Stimulated activated CD8-positive, alpha-beta memory T cell treated with anti-CD3 and anti-CD28 coated beads, Interleukin-7, amount 100 ng/mL, for 4 hours (primary cell): Measurements from ENCODE around the gene ENPP7.
A peak's percentile ranks its signal among the peaks of the same experiment; 100 is the strongest.

ENCODE experiments used
- DNase-seq, 2 donors: peaks; one replicate each; pipeline ENCODE4 v3.0.0-alpha.2; 2020; ENCODE audit warnings: low read depth in 2 of 2

ENPP7 gene

DNA sequence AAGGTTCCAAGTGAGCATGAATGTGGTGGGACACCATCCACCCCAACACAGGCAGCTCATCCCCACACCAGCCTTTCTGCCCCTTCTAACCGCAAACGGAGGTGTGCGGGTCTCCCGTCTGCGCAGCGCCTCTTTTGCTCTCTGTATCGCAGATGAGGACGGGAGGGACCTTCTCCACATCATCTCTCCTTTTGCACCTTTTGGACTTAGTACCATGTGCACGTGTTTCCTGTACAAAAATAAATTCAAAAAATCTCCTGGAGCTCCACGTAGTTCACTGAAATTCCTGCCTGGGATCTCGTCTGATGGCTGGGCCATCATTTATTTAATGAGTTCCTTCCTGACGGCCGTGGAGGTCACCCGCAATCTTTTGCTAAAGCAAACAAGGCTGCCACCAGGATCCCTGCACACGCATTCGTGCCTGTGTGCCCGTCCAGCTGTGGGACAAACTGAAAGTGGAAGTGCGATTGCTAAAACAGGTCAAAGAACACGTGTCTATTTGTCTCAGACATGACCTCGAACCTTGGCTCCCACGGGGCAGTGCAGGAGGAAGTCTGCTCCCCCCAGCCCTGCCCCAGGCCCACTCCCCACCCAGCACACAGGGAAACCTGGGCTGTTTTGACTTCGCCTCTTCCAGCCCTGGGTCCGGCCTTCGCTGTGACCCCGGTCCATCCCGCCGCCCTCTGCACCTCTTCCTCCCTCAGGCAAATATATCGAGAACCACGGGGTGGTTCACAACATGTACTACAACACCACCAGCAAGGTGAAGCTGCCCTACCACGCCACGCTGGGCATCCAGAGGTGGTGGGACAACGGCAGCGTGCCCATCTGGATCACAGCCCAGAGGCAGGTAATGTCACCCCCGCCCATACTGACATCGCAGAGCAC lies 2.3 kb downstream of the ENPP7 start:
- no peak for DNase-seq

DNA sequence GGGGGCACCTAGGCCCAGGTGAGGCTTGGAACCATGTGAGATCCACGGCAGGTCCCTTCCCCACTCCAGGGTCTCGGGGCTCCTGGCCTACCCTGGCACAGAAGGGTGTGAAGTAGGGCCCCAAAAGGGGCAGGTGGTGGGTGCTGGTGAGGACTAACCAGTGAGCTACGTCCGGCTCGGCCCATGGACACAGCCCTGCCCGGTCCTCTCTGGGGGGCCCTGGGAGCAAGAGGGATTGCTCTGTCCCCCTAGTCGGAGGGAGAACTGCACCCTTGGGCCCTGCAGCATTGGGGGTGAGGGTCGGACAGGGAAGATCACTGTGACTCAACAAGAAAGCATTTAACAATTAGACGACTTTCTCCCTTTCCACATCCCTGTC lies 2.9 kb downstream of the ENPP7 start:
- no peak for DNase-seq

DNA sequence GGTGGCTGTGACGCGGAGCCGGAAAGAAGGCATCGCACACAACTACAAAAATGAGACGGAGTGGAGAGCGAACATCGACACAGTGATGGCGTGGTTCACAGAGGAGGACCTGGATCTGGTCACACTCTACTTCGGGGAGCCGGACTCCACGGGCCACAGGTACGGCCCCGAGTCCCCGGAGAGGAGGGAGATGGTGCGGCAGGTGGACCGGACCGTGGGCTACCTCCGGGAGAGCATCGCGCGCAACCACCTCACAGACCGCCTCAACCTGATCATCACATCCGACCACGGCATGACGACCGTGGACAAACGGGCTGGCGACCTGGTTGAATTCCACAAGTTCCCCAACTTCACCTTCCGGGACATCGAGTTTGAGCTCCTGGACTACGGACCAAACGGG lies 4.4 kb downstream of the ENPP7 start:
- no peak for DNase-seq

- no peak for DNase-seq
These were observed 6.5 kb downstream of the ENPP7 start for GRCh38 chr17:79737046-79737921.

DNA sequence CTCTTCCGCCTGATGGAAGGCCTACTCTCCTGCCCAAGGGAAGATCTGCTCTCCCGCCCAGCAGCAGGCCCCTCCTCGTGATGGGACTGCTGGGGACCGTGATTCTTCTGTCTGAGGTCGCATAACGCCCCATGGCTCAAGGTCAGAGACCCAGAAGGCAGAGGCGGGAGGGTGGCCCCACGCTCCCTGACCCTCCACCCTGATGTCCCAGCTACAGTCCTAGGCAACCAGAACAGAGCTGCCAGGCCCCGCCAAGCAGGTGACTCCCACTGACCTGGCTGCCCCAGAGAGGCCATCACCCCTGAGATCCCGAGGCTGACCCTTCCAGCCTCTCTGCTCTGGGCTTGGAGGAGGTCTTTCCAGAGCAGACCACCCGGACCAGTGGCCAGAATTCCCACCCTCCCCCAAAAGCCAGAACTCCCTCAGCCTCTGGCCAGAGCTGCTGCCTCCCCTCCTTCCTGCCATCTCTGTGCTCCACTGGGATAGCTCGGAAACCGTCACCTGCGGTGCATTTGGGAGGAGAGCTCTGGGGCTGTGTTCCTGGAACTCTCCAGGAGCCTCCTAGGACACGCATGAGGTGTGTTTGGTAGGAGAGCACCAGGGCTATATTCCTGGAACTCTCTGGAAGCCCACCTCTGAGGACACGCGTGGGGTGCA lies 7.3 kb downstream of the ENPP7 start:
- DNase-seq: no peak

DNA sequence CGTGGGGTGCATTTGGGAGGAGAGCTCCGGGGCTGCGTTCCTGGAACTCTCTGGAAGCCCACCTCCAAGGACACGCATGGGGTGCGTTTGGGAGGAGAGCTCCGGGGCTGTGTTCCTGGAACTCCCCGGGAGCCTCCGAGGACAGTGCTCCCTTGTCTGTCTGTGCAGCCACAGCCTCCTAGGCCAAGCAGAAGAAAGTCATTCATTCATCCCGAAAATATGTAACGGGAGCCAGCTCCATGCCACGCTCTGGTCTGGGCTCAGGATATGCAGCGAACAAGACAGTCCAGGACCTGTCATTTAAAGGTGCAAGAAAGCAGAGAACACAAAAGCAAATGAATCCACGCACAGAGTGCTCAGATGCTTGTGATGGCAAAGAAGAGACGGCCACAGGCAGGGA lies 7.9 kb downstream of the ENPP7 start:
- DNase-seq: no peak

DNA sequence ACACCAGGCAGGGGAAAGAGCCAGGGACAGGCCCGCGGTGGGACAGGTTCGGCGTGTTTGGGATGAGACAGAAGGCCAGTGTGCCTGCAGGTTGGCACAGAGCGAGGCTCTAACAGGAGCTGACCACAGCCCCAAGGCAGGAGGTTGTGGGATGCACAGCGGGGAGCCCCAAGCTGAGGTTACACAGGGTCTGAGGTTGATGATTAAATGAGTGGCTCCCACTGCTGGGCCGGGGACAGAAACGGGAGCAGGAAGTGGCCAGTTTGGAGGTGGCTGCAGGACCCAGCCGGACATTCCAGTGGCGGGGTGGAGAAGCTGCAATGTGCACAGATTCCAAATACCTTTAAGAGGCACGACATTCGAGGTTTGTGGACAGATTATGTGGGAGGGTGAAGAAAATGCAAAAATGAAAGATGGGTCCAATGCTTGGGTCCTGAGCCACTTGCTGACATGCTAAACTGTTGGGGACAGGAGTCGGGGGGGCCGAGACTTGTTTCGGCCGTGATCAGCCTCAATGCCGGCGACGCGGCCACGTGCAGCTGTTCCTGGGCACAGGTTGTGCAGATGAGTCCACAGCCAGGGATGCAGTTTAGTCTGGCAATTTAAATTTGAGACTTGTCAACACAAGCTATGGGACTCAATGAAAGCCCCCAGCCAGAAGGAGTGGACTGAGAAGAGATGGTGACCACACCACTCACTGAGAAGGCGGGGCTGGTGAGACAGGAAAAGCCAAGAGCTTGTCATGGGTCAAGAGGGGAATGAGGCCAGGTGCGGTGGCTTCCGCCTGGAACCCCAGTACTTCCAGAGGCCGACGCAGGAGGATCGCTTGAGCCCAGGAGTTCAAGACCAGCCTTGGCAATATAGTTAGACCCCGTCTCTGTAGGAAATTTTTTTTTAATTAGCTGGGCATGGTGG lies 8.7 kb downstream of the ENPP7 start:
- DNase-seq: no peak

DNA sequence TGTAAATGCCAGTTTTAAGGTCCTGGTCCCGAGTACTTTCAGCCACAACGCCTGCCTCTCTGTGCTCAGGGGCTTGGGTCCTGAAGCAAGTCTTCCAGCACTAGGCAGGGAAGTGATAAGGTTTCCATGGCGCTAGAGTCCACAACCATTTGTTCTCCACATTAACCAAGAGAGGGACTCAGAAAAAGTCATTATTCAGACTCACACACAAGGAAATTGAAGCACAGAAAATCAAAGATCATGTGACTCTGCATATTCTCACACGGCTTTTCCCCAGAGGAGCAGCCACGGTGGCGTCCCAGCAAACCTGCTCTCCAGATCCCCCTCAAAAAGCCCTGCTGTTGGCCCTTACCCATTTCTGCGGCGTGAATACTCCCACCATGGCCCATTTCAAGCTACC lies 9.7 kb downstream of the ENPP7 start:
- no peak for DNase-seq

DNA sequence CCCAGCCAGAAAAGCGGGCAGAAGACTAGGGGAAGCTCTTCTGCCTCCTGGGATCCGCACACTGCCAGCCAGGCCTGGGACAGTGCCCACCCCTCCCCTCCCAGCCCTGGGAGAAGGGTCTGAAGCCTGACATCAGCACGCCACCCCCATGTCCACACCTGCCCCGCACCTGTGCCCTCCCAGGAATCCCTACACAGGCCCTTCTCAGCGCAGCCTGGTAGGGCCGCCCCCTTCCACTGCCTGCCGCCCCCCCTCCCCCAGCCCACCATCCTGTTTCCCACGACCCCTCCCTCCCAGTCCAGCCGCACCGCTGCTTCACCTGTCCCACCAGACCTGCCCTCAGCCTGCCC lies 10.6 kb downstream of the ENPP7 start:
- no peak for DNase-seq

- peak; percentile 14 to 47 for DNase-seq
These were observed 11.2 kb downstream of the ENPP7 start for GRCh38 chr17:79741751-79742588.

- DNase-seq: no peak
These were observed 11.8 kb downstream of the ENPP7 start for GRCh38 chr17:79742589-79742918.

GRCh38 chr17:79742951-79743476 lies 12.3 kb downstream of the ENPP7 start:
- no peak for DNase-seq

GRCh38 chr17:79743614-79744013 lies 12.9 kb downstream of the ENPP7 start:
- no peak for DNase-seq

DNA sequence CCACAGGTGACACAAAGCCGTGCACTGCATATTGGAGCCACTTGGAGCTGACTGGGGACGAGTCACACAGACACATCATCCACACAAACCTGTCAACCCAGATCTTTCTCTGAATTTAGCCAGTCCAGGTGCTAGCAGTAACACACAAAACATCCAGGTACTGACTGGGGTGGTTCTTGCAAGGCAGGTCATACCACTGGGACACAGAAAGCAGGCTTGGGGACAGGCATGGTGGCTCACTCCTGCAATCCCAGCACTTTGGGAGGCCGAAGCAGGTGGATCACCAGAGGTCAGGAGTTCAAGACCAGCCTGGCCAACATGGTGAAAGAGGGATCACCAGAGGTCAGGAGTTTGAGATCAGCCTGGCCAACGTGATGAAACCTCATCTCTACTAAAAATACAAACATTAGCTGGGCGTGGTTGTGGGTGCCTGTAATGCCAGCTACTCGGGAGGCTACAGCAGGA lies 14.9 kb downstream of the ENPP7 start:
- DNase-seq: no peak

GRCh38 chr17:79746889-79747507 lies 16.3 kb downstream of the ENPP7 start:
- DNase-seq: no peak

GRCh38 chr17:79747508-79748294 lies 17.0 kb downstream of the ENPP7 start:
- DNase-seq: no peak

GRCh38 chr17:79748295-79749099 lies 17.8 kb downstream of the ENPP7 start:
- DNase-seq: no peak

DNA sequence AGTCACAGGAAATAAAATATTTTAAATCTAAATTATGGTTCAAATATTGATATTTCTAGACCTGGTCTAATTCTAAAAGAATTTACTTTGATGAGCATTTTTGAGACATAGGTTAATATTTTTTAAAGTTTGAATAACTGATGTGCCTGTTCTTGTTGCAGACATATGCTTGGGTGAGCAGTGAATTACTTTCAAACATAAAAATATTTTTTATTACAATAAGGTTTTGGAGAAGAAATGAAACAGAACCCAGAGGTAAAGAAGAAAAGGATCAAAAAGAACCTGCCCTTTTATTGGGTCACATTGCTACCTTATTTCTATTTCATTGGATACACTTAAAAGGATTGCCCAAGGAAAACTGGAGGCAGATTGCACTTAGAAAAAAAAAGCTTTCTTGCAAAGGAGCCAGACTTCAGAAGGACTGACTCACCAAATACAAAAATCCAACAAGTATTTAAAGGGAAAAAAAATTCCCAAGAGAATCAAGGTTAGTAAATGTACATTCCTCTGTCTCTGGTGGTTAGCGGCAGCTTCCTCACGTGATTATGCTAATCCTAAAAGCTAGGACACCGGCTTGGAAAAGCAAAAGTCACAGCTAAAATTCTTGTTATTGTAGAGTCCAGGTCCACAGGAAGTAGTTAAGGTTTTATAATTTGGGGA lies 18.5 kb downstream of the ENPP7 start:
- DNase-seq: no peak
